ENCODE data around the gene TRPT1. TPM values are rescaled to one million over a fixed set of nuclear protein-coding genes. Genes with fewer than 3 reads are reported as not detected.

The TRPT1 gene
- total RNA-seq, 2 experiments from 2014 or later, result 11.3 to 11.5 TPM

DNA sequence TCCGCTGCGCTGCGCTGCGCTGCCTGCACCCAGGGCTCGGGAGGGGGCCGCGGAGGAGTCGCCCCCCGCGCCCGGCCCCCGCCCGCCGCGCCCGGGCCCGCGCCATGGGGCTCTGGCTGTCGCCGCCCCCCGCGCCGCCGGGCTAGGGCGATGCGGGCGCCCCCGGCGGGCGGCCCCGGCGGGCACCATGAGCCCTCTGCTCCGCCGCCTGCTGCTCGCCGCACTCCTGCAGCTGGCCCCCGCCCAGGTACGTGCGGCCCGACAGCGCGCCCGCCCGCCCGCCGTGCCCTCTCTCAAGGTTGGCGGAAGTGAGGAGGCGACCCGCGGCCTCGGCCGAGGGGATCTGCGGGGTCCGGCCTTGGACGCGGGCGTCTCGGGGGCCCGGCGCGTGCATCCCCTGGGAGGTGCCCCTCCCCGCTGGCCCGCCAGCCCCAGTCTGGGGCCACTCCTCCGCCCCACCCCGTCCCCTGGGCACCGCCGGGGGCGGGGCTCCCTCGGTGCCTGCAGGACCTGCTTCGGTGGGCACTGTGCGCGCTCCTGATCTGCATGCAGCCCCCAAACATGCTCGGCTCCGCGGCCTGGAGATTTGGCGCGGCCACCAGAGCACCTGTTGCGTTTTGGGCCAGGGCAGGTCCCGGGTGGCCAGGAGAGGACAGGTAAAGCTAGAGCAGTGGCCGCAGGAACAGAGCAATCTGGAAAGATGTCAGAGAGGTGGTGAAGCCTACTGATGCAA, 8.8 kb upstream of the TRPT1 start:
- peak in 11 of 14 experiments; percentile 39 to 86 (median 54) for DNase-seq
- Histone ChIP-seq H3K9me3 (ENCODE audit: control insufficient read depth in 1 of 2, insufficient read depth in 1 of 2, low read length in 2 of 2) (no peaks in the 10 kb centered on the region), H3K27ac (ENCODE audit: low read depth in 1 of 2, low read length in 2 of 2) (peak overlapping the region in 1 of 2 donors; percentile 57), H3K4me3 (ENCODE audit: low read length) (peak overlapping the region; percentile 65), H3K4me1 (ENCODE audit: insufficient read depth, low read length) (peaks cover 63% of the 10 kb centered on the region), H3K27me3 (ENCODE audit: control insufficient read depth in 1 of 2, insufficient read depth in 2 of 2, low read length in 2 of 2) (no peaks in the 10 kb centered on the region), H3K36me3 (ENCODE audit: insufficient read depth, low read length) (peaks cover 12% of the 10 kb centered on the region)
- Mint-ChIP-seq H3K4me3 (peak overlapping the region; percentile 86), H3K27ac (peak overlapping the region; percentile 88), H3K36me3 (ENCODE audit: low read depth) (peaks cover 10% of the 10 kb centered on the region), H3K27me3 (no peaks in the 10 kb centered on the region), H3K9me3 (no peaks in the 10 kb centered on the region), H3K4me1 (ENCODE audit: low read depth) (peaks cover 46% of the 10 kb centered on the region)
- ATAC-seq (ENCODE audit: poor library complexity), result peak; percentile 61
- intact Hi-C loops (cut with DNase I, micrococcal nuclease), result loop anchor here in 1 of 2 experiments (5.0 kb wide), 2 partner anchors 37 to 48 kb away; partner anchors contain the start of gene STIP1
- ChIA-PET POLR2A (interaction anchor here (1.0 to 2.5 kb wide), 5 partner anchors 8 to 83 kb away, joined by 3 to 11 read pairs (median 4); partner anchors contain the start of genes FERMT3, NUDT22, PRDX5 and TRMT112), CTCF (interaction anchor here (0.6 to 1.6 kb wide), 5 partner anchors 10 to 83 kb away, joined by 3 to 8 read pairs (median 3); partner anchors contain the start of genes PPP1R14B and PRDX5)
- TF ChIP-seq, protein P1, sequence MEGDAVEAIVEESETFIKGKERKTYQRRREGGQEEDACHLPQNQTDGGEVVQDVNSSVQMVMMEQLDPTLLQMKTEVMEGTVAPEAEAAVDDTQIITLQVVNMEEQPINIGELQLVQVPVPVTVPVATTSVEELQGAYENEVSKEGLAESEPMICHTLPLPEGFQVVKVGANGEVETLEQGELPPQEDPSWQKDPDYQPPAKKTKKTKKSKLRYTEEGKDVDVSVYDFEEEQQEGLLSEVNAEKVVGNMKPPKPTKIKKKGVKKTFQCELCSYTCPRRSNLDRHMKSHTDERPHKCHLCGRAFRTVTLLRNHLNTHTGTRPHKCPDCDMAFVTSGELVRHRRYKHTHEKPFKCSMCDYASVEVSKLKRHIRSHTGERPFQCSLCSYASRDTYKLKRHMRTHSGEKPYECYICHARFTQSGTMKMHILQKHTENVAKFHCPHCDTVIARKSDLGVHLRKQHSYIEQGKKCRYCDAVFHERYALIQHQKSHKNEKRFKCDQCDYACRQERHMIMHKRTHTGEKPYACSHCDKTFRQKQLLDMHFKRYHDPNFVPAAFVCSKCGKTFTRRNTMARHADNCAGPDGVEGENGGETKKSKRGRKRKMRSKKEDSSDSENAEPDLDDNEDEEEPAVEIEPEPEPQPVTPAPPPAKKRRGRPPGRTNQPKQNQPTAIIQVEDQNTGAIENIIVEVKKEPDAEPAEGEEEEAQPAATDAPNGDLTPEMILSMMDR (IDR thresholded peaks at IDR 0.05), result no peak

DNA sequence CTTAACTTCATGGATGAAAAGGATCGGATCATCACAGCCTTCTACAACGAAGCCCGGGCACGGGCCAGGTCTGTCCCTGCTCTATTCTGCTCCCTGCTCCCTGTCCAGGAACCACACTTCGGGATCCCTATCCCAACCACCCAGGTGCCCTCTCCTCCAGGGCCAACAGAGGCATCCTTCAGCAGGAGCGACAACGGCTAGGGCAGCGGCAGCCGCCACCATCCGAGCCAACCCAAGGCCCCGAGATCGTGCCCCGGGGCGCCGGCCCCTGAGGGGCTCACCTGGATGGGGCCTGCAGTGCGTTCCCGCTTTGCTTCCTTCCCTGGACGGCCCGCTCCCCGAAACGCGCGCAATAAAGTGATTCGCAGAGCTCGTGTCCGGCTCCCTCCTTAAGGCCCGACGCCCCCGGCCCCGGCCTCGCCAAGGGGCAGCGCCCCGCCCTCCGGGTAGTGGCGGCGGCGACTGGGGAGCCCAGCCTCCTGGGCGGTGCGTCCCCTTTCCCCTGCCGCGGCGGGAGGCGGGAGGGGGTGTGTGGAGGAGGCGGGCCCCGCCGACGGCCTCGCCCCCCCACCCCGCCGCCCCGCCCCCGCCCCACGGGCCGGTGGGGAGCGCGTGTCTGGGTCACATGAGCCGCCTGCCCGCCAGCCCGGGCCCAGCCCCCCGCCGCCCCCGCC, 8.1 kb upstream of the TRPT1 start, which contains the start of gene VEGFB:
VEGFB (plus strand) TSS at position 672 of the 674 bp plus-strand sequence. CDS start 250 bp downstream, outside the sequence.
- H3K27me3 Mint-ChIP-seq, result no peaks in the 10 kb centered on the region
- H3K27ac Mint-ChIP-seq, result peak within 1 kb of the TSS; percentile 94
- peak within 1 kb of the TSS; percentile 95 for H3K4me3 Mint-ChIP-seq
- peak within 1 kb of the TSS; percentile 65 for H3K4me3 ChIP-seq (ENCODE audit: low read length)
- H3K9me3 ChIP-seq (ENCODE audit: control insufficient read depth in 1 of 2, insufficient read depth in 1 of 2, low read length in 2 of 2), result no peaks in the 10 kb centered on the region
- H3K27ac ChIP-seq (ENCODE audit: low read depth in 1 of 2, low read length in 2 of 2), result peak within 1 kb of the TSS; percentile 58 to 64
- no peaks in the 10 kb centered on the region for H3K27me3 ChIP-seq (ENCODE audit: control insufficient read depth in 1 of 2, insufficient read depth in 2 of 2, low read length in 2 of 2)
- H3K36me3 Mint-ChIP-seq (ENCODE audit: low read depth), result peaks cover 10% of the 10 kb centered on the region
- ATAC-seq (ENCODE audit: poor library complexity) (peak; percentile 43), DNase-seq (peak; percentile 49 to 86 (median 74))
- no peaks in the 10 kb centered on the region for H3K9me3 Mint-ChIP-seq
- TF ChIP-seq, protein P1 (IDR thresholded peaks at IDR 0.05), result no peak
- peaks cover 13% of the 10 kb centered on the region for H3K36me3 ChIP-seq (ENCODE audit: insufficient read depth, low read length)
- CTCF ChIA-PET, result interaction anchor here (0.9 to 1.6 kb wide), 2 partner anchors 30 to 84 kb away, joined by 3 to 4 read pairs; partner anchors contain the start of gene PRDX5
- intact Hi-C loops (cut with DNase I, micrococcal nuclease), result loop anchor here in 1 of 2 experiments (5.0 kb wide), 2 partner anchors 38 to 47 kb away; partner anchors contain the start of gene STIP1
- peaks cover 68% of the 10 kb centered on the region for H3K4me1 ChIP-seq (ENCODE audit: insufficient read depth, low read length)
- POLR2A ChIA-PET, result no interaction called here
- peaks cover 51% of the 10 kb centered on the region for H3K4me1 Mint-ChIP-seq (ENCODE audit: low read depth)

DNA sequence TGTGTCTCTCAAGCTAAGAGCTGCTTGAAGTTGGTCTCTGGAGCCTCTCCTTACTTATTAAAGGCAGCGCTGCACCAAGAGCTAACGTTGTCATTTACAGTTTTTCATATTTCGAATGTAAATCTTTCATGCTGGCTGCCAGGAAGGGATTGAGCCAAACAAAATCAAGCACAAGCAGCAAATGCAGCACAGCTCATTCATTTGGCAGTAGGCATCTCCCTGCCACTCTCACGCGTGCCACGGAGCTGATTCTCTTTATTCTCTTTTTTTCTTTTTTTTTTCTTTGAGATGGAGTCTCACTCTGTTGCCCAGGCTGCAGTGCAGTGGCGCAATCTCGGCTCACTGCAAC, 7.0 kb upstream of the TRPT1 start:
- Mint-ChIP-seq H3K9me3 (no peaks in the 10 kb centered on the region), H3K36me3 (ENCODE audit: low read depth) (peaks cover 10% of the 10 kb centered on the region), H3K27me3 (no peaks in the 10 kb centered on the region), H3K27ac (peak overlapping the region; percentile 94), H3K4me1 (ENCODE audit: low read depth) (peaks cover 50% of the 10 kb centered on the region), H3K4me3 (peak overlapping the region; percentile 95)
- Histone ChIP-seq H3K27me3 (ENCODE audit: control insufficient read depth in 1 of 2, insufficient read depth in 2 of 2, low read length in 2 of 2) (no peaks in the 10 kb centered on the region), H3K27ac (ENCODE audit: low read depth in 1 of 2, low read length in 2 of 2) (no peak overlapping the region), H3K36me3 (ENCODE audit: insufficient read depth, low read length) (peaks cover 13% of the 10 kb centered on the region), H3K9me3 (ENCODE audit: control insufficient read depth in 1 of 2, insufficient read depth in 1 of 2, low read length in 2 of 2) (no peaks in the 10 kb centered on the region), H3K4me3 (ENCODE audit: low read length) (no peak overlapping the region), H3K4me1 (ENCODE audit: insufficient read depth, low read length) (peaks cover 70% of the 10 kb centered on the region)
- POLR2A ChIA-PET, result interaction anchor here (0.8 to 4.6 kb wide), 7 partner anchors 9 to 85 kb away, joined by 3 to 31 read pairs (median 7); partner anchors contain the start of genes FERMT3, FKBP2, PLCB3 and PPP1R14B
- DNase-seq, result no peak
- TF ChIP-seq, protein P1 (IDR thresholded peaks at IDR 0.05), result no peak
- no peak for ATAC-seq (ENCODE audit: poor library complexity)
- CTCF ChIA-PET, result interaction anchor here (1.2 kb wide), 1 partner anchor 72 kb away, joined by 3 read pairs; no protein-coding TSS in a partner anchor
- intact Hi-C loops (cut with DNase I, micrococcal nuclease), result loop anchor here in 1 of 2 experiments (5.0 kb wide), 2 partner anchors 39 to 46 kb away; partner anchors contain the start of gene STIP1
